Fibroblast of pulmonary artery (primary cell): ENCODE data around the gene OVCH1.

Experiments
- DNase-seq: peaks from one replicate; pipeline ENCODE4 v3.0.0-alpha.2; 2010; ENCODE audit warnings: low read depth
- H3K4me3 ChIP-seq: replicated peaks from 2 replicates; pipeline ENCODE4 v1.5.1; 2011; ENCODE audit warnings: low read depth, mild to moderate bottlenecking, control low read depth, low read length, moderate library complexity
- TF ChIP-seq, protein P1 (sequence below): IDR thresholded peaks from 2 replicates; pipeline ENCODE4 v1.5.1; 2011; ENCODE audit warnings: mild to moderate bottlenecking, control low read depth, low read length, inconsistent platforms; ENCODE audit errors: missing control alignments

Gene OVCH1, protein sequence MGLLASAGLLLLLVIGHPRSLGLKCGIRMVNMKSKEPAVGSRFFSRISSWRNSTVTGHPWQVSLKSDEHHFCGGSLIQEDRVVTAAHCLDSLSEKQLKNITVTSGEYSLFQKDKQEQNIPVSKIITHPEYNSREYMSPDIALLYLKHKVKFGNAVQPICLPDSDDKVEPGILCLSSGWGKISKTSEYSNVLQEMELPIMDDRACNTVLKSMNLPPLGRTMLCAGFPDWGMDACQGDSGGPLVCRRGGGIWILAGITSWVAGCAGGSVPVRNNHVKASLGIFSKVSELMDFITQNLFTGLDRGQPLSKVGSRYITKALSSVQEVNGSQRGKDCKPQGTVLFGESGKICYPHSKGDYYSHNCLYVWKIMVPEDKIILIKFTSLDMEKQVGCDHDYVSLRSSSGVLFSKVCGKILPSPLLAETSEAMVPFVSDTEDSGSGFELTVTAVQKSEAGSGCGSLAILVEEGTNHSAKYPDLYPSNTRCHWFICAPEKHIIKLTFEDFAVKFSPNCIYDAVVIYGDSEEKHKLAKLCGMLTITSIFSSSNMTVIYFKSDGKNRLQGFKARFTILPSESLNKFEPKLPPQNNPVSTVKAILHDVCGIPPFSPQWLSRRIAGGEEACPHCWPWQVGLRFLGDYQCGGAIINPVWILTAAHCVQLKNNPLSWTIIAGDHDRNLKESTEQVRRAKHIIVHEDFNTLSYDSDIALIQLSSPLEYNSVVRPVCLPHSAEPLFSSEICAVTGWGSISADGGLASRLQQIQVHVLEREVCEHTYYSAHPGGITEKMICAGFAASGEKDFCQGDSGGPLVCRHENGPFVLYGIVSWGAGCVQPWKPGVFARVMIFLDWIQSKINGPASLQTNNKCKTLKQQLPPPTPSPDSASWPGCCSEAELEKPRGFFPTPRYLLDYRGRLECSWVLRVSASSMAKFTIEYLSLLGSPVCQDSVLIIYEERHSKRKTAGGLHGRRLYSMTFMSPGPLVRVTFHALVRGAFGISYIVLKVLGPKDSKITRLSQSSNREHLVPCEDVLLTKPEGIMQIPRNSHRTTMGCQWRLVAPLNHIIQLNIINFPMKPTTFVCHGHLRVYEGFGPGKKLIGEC

DNA sequence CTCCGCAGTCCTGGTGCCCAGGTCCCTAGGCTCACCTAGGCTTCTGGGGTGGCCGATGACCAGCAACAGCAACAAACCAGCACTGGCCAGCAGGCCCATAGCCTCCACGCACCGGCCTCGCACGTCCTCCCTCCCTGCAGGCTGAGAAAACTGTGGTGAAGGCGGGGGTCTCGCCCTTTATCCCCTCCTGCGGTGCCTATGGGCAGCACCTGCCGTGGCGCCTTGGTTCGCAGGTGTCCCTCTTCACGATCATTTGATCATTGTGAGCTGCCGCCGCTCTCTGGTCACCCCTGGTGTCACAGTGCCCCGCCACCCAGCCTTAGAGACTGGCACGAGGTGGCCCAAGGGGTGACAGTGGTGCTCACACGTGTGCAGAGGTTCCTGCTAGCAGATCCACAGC, at the start of gene OVCH1:
Gene OVCH1, minus strand, starts transcription at position 99 of the 400 bp plus-strand sequence. Its CDS starts 0 bp downstream, at position 99.
- H3K4me3 ChIP-seq, result no peak within 1 kb of the TSS
- DNase-seq, result no peak
- TF ChIP-seq, protein P1, sequence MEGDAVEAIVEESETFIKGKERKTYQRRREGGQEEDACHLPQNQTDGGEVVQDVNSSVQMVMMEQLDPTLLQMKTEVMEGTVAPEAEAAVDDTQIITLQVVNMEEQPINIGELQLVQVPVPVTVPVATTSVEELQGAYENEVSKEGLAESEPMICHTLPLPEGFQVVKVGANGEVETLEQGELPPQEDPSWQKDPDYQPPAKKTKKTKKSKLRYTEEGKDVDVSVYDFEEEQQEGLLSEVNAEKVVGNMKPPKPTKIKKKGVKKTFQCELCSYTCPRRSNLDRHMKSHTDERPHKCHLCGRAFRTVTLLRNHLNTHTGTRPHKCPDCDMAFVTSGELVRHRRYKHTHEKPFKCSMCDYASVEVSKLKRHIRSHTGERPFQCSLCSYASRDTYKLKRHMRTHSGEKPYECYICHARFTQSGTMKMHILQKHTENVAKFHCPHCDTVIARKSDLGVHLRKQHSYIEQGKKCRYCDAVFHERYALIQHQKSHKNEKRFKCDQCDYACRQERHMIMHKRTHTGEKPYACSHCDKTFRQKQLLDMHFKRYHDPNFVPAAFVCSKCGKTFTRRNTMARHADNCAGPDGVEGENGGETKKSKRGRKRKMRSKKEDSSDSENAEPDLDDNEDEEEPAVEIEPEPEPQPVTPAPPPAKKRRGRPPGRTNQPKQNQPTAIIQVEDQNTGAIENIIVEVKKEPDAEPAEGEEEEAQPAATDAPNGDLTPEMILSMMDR, result no peak

DNA sequence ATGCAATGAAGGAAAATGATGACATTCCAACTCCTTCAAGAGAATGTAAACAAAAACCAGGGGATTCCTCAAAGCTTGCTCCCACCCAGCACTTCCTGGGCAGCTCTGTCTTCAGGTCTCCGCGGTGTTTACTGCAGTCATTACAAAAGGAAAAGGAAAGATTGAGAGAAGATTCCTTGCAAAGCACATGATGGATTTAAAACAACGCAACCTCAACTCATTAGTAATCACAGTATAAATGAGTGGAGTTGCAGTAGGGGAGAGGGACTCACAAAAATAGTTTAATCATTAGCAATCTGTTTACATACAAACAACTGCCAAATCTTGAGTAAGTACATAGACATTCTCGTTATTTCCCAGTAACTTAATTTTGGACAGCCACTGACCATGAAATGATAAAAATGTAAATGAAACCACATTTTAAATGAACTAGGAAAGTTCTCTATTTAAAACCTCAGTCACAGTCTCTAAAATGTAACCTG, 49.7 kb upstream of the OVCH1 start:
- no peak overlapping the region for H3K4me3 ChIP-seq
- no peak for DNase-seq
- TF ChIP-seq, protein P1, result no peak

DNA sequence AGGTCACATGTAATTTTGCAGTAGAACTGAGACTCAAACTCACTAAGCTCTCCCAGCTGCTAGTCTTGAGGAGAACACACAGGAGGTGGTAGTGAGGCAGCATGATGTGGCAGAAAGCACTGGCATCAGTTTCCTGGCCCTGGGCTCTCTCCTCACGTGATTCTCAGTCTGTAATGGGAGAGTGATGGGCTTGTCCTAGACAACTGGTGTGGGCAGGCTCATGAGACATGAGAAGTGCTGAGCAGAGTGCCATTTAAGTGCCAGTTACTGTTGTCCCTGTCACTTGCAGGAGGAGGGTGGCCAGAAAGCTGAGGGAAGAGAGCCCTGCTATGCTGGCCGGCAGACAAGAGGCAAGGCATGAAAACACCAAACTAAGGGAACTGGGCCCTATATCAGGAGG, 48.5 kb upstream of the OVCH1 start:
- TF ChIP-seq, protein P1, result no peak
- no peak for DNase-seq

DNA sequence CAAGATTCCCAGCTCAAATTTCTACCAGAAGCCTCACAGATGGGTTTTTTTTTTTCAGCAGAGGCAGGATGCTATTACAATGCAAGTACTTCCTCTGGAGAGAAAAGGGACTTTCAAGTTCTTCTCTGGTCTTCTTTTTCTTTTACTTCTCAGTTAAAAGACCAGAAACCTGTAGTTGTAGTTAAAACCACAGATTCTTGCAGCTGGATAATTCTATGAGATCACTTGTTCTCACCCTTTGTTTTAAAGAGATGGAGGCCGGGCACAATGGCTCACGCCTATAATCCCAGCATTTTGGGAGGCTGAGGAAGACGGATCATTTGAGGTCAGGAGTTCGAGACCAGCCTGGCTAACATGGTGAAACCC, 47.6 kb upstream of the OVCH1 start:
- H3K4me3 ChIP-seq, result no peak overlapping the region
- DNase-seq, result no peak
- TF ChIP-seq, protein P1, result no peak

More for the DNA sequence above, 48.5 kb upstream of the OVCH1 start:
- no peak overlapping the region for H3K4me3 ChIP-seq

DNA sequence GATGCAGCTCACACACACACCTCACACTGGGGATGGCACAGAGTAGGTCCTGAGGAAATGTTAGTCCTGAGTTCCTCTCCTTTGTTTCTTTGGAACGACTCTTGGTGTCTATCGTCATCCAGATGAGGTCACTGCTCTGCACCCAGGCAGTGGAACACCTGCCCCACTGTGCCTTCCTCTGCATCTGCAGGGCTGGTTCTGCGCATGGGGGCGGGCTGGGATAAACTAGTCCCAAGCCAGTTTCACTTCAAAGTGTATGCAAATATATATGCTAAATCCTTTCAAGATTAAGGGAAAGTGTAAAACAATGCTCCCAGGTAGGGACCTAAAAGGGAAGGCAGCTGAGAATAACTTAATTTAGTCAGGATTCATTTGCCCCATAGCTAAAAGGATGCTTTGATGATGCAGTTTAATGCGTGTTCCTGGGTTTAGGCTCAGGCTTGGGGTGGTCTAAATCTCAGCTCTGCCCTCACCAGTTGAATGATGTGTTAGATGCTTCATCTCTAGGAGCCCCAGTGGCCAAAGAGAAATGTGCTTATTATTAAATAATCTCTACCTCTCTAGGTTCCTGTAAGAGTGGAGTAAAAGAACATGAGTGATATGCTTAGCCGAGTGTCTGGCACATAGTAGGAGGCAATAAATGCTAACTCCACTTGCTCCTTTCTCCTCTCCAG, 47.1 kb upstream of the OVCH1 start:
- no peak overlapping the region for H3K4me3 ChIP-seq
- TF ChIP-seq, protein P1, result no peak
- DNase-seq, result no peak

DNA sequence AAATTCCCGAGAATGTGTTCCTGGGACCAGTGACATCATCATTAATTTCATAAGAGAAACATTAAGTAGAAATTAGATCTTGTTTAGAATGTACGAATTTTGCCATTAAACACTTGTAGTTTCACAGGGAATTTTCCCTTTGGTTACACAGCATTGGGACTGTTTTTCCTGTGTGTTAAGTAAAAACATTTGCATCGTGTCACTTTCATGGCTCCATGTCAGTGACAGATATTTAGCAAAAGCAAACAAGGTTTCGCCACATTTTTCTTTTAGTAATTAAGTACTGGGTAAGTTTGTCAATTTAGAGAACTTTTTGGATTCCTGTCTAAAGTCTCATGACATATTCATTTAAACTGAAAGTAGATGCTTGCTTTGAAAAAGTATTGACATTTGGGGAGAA, 45.5 kb upstream of the OVCH1 start:
- TF ChIP-seq, protein P1, result no peak
- no peak for DNase-seq
- no peak overlapping the region for H3K4me3 ChIP-seq
